ENCODE data around the gene RCAN1.
"Not testable (repeated sequence)": the region's sequence is repeated elsewhere in the genome, so short reads cannot be mapped to it uniquely, and the experiment has no call there.

DNA sequence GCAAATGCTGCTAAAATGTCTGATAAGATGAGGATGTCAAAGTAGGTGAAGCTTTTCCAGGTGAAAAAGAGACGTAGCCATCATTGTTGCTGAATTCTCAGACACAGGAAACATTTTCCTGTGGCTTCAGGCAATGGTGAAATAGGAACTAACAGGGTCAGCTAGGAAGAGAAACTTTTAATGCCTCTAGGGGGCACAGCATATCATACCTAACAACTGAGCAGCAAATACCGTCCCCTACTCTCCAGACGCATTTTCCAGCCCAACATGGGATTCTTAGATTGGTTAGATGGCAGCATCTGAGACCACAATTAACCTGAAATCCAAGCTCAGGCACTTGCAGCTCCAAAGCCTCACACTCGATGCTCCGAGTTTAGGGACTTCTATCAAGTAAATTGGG lies 131.1 kb downstream of the RCAN1 start:
- not testable (repeated sequence) for TF ChIP-seq CTCF (IDR thresholded peaks at IDR 0.05; ENCODE audit: low read depth, low read length); EZH2phosphoT487 (IDR thresholded peaks at IDR 0.05; ENCODE audit: low read depth)

Measured in OCI-LY3 (cell line).